ENCODE measurements around the gene GPRASP2.
A peak's percentile ranks its signal among the peaks of the same experiment; 100 is the strongest.
"Not testable (repeated sequence)": the region's sequence is repeated elsewhere in the genome, so short reads cannot be mapped to it uniquely, and the experiment has no call there.

Gene GPRASP2

DNA sequence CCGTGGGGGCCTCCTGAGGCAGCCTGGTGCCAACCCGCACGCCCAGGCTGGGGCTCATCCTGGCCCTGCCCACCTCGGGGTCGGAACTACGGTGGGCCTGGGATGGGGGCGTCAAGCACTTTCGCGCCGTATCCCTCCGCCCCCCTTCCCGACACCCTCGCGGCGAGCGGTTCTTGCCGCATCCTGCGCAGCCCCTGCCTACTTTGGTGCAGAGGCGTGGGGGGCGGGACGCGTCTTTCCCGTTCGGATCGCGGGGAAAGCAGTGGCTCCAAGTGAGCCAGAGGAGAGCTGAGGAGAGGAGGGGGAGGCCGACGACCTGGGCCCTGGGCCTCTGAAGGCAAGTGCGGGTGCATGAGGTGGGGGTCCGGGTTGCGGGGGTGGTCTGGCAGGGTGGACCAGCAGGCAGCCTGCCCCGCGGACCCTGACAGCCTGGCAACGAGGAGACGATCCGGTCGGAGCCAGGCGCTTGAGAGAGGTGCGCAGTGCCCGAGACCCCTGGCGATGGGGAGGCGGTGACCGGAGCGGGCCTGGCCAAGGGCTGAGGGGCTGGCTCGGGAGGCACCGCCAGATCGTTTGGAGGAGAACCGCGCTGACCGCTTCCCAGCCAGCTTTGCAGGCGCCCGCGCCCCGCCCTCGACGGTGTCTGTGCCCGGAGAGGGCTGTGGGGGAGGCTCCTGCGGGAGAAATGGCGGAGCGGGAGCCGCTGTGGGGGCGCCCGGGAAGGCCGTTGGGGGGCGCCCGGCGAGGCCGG is at the start of gene GPRASP2:
GPRASP2 (plus strand) TSS at position 233 of the 751 bp plus-strand sequence. CDS start 2,422 bp downstream, outside the sequence.
- DNase-seq, result peak; percentile 22

GRCh38 chrX:102663820-102664219 is 48.4 kb upstream of the GPRASP2 start:
- not testable (repeated sequence) for DNase-seq

DNA sequence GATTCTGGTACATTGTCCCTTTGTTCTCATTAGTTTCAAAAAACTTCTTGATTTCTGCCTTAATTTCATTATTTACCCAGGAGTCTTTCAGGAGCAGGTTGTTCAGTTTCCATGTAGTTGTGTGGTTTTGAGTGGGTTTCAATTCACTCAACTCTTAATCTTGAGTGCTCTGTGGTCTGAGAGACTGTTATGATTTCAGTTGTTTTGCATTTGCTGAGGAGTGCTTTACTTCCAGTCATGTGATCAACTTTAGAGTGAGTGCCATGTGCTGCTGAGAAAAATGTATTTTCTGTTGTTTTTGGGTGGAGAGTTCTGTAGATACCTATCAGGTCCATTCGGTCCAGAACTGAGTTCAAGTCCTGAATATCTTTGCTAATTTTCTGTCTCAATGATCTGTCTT is 45.2 kb upstream of the GPRASP2 start:
- DNase-seq, result not testable (repeated sequence)

GRCh38 chrX:102669526-102669925 is 42.7 kb upstream of the GPRASP2 start:
- no peak for DNase-seq

DNA sequence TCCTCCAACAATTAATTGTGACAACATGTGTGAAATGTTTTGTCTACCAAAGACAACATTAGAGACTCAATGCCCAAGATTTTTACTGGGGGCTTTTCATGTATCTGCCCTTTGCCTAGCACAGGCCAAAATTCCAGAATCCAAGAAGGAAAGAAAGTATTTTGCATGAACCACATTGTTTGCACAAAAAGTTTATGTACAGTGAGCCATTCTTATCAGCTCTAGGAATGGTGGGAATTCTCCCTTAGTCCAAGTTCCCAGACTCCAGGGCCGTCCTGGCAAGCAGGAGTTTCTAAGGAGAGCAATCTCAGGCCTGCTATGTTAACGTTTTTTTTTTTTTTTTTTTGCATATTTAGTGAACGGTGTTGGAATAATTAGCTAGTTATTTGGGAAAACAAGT is 39.4 kb upstream of the GPRASP2 start:
- DNase-seq, result peak; percentile 20

- not testable (repeated sequence) for DNase-seq
These were observed 34.8 kb upstream of the GPRASP2 start for GRCh38 chrX:102677479-102677878.

DNA sequence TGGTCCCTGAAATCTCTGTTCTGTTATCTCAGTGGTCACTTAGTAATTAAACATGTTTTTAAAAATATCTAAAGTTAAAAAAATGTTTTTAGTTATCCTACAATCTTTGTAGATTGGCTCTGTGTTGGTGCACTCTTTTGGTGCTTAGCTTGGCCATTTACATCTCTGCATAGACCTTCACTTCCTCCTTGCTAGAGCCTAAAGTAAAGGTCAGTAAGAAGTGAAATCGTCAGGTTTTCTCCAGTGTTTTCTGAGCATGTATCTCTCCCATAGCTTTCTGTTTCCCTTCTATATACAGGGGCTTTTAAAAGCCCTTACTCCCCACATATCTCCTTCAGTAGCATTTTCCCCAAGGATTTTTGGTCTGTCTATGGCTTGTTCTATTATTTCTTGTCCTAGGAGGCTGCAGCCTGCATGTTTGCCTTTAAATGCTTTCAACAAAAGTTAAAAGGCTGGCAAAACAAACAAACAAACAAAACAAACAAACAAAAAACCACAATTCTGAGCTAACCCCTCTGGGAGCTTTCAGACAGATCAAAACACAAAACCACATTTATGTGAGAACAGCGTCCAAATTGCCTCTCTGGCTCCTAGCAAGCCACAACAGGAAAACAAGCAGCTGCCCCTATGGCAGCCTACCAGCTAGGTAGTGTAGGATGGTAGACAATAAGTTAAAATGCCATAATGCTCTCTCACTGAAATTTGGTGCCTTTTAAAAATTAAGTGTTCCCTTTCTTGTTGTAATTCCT is 27.3 kb upstream of the GPRASP2 start:
- no peak for DNase-seq

DNA sequence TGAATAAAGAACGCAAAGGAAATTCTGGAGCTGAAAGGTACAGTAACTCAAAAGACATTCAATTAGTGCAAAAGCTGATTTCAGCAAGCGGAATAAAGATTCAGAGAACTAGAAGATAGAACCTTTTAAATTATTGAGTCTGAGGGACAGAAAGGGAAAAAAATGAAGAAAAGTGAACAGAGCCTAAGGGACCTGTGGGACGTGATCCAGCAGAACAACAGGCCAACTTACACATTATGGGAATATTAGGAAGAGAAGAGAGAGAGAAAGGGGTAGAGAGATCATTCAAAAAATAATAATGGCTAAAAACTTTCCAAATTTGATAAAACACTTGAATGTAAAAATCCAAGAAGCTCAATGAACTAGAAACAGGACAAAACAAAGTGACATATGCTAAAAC is 17.5 kb upstream of the GPRASP2 start:
- no peak for DNase-seq

DNA sequence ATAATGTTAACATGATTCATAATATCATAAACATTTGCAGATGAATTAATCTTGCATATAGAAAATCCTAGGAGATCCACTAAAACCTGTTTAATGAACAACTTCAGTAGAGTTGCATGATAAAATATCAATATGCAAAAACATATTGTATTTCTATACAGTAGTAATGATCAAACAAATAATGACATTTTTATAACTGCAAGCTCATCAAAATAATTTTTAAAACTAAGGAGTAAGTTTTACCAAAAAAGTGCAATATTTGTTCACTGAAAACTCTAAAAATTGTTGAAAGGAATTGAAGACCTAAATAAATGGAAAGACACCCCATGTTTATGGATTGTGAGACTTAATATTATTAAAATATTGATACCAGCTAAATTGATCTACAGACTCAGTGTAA is 15.9 kb upstream of the GPRASP2 start:
- DNase-seq, result no peak

GRCh38 chrX:102697494-102697893 is 14.8 kb upstream of the GPRASP2 start:
- no peak for DNase-seq

GRCh38 chrX:102708900-102709299 is 3.3 kb upstream of the GPRASP2 start:
- no peak for DNase-seq

DNA sequence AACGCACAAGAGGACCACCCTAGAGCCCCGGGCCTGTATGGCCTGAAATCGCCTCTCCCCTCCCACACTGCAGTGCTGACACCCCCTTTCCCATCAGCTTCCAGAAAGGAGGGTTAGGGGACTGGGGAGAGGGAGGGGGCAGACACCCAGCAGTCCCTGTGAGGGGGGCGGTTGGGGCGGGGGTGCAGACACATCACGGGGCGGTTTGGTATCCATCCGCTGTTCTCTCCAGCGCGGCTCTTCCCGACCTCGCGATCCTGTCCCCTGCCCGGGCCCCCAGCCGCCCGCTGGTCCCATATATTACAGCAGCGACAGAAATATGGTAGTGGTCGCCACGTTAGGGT is 404 bp upstream of the GPRASP2 start:
- no peak for DNase-seq

DNA sequence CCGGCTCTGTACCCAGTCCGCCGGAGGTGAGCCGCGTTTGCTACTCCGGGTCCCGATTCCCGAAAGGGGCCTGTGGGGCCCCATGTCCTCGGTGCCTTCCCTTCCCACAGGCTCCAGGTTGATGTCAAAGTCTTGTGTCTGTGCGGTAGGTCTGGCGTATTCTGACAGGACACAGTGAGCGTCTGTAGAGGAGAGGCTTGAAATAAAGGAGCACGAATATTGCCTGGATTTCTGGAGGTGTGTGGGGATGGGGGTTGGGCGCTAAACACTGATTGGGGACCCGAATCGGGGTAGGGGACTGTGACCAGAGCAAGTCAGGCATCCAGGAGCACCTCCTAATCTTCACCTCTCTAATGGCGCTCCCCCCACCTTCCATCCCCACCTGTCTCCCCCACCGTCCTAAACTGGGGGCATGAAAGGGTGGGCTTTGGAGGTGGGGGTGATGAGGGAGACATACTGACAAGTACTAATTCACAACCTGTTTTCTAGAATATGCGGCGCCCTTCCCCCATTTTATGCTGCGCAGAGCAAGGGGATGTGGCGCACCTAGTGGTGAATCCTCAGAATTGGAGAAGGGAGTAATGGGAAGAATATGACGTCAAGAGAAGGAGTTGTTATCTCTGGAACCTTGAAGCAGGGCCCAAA is 855 bp downstream of the GPRASP2 start:
- peak; percentile 31 for DNase-seq

DNA sequence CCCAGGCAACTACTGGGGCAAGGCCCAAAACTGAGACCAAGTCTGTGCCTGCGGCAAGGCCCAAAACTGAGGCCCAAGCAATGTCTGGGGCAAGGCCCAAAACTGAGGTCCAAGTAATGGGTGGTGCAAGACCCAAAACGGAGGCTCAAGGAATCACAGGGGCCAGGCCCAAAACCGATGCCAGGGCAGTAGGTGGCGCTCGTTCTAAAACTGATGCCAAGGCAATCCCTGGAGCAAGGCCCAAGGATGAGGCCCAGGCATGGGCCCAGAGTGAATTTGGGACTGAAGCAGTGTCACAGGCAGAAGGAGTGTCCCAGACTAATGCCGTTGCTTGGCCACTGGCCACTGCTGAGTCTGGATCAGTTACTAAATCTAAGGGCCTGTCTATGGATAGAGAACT is 2.7 kb downstream of the GPRASP2 start:
- no peak for DNase-seq

DNA sequence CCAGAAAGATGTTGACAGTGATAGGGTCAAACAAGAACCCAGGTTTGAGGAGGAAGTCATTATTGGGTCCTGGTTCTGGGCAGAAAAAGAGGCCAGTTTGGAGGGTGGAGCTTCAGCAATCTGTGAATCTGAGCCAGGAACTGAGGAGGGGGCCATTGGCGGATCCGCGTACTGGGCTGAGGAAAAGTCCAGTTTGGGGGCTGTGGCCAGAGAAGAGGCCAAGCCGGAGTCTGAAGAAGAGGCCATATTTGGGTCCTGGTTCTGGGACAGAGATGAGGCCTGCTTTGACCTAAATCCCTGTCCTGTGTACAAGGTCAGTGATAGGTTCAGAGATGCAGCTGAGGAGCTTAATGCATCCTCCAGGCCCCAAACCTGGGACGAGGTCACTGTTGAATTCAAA is 3.7 kb downstream of the GPRASP2 start:
- DNase-seq, result no peak

DNA sequence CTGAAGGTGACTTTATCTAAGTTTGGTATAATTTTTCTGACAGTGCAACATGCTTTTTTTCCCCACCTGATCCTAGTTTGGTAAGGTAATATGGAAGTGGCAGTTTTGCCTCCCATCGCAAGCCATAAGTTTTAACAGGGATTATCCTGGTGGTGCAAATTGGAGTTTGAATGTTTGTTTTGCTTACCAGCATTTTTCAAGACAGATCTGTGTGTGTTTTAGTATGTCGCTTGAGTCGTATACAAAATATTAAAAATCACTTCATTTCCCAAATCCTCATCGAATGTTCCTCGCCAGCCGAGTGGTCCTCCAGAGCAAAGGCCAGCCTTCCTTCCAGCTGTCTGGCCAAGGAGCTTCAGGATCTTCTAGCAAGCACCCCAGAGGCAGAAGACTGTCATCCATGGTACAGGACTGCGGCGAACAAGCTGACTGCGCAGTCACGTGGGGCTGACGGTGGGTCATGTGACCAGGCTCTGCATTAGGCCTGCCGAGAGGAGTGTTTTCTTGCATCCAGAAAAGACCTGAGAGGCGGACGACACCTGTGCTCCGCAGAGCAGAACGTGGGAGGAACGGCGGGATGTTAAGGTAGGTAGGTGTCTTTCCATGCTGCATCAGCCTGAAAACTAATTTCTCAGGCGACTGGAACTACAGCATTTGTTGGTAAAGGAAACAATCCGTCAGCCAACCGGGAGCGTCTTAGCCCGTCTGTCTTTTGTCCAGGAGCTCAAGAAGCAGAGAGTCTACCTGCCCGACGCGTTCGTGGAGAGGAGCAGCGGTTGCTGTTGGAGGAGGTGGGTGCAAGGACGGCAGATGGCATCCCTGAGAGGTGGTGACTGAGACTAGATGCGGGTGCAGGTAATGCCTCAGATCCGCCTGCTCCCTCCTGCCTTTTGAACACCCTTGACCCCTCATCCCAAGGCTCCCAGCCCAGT is 8.3 kb downstream of the GPRASP2 start, which contains the start of gene GPRASP3:
GPRASP3 (plus strand) TSS at position 507 of the 932 bp plus-strand sequence. CDS start 28,253 bp downstream, outside the sequence.
- DNase-seq, result peak; percentile 57

DNA sequence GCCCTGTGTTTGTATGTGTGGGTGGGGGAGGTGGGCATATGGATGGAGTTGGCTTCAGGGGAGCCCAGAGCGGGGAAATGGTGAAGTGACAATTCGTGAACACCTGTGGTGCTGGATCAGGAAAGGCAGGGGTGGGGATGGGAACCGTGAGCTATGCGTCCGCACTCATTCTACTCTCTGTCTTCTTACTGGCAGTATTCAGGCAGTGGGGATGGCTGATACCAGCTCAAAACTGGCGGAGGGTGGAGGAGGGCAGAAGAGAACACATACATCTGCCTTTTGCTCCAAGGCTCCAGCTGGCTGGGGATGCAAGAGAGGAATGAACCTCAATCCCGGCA is 8.9 kb downstream of the GPRASP2 start:
- DNase-seq, result not testable (repeated sequence)

DNA sequence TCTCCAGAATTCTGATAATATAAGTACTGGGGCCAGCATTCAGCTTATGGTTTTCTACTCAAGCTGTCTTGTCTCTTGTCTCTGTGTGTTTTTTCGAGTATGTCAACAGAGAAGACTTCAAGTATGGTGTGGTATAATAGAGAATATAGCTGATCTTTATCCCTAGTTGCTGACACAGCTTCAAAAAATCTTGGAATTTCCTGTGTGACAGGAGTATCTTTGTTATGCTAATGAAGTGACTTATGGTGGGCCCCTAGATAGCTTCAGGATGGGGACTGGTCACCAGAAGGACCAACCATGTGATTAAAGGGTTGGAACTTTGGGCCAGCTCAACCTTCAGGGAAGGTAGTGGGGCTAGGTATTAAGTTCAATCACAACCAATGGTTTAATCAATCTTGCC is 11.2 kb downstream of the GPRASP2 start:
- DNase-seq, result no peak

GRCh38 chrX:102727761-102728160 is 15.5 kb downstream of the GPRASP2 start:
- DNase-seq, result no peak

DNA sequence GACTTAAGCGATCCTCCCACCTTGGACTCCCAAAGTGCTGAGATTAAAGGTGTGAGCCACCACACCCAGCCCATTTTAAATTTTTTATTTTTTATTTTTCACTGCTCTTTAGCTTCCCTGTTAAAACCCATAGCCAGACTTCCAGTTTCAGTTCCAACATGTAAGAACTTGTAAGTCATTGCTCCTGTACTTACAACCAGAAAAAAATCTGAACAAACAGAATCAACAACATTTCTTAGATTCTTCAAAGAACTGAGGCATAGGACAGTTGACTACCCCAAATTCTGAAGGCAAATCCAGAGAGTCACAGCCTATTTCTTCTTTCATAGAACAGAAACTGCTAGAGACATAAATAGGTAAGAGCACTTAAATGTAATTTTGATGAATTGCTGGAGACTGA is 16.4 kb downstream of the GPRASP2 start:
- DNase-seq, result no peak

DNA sequence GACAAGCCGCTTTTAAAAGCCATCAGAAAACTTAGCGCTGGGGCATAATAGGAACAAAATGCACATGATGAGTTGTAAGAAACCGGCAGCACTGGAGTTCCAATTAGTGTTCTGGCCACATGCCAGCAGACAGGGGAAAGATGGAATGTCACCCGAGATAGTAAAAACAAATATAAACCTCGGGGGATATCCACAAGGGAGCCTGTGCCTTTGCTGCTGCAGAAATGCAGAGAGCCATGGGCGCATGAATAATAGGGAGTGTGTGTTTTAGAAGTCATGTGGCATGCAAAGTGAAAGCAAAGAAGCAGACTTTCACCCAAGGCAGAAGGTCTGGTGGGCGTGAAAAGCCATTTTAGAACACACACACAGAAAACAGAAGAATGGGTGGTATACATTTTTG is 27.4 kb downstream of the GPRASP2 start:
- DNase-seq, result no peak

DNA sequence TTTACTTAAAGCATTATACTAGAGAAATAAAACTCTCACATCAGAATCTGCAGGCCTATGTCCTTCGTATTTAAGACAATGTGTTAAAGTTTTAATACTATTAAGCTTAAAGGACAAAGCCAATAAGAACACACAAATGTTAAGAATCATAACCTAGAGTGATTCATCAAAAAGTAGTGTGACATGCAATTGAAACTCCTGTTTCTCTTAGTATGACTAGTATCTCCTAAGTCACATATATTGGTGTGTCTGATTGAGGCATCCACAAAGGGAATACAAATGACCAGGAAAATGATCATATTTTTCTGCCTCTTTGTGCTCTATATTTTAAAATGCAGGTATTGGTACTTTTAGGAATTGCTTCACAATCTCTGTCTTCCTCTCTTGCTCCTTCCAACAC is 32.1 kb downstream of the GPRASP2 start:
- no peak for DNase-seq

- DNase-seq, result no peak
These were observed 33.2 kb downstream of the GPRASP2 start for GRCh38 chrX:102745513-102745856.

All from NCI-H226 (cell line).